HCT116 (cell line): ENCODE measurements around the gene CPNE4. TPM values are rescaled to one million over a fixed set of nuclear protein-coding genes. Genes with fewer than 3 reads are reported as not detected.

Experiments
- ATAC-seq: fragments of 200-7000 bp; cut with Tn5 transposase; 2 replicates; pipeline ENCODE4 v1.9.1; 2020; ENCODE audit warnings: mild to moderate bottlenecking, moderate library complexity
- BruUV-seq: library from RNA; stranded (reverse); fragments of 400-500 nt; replicated peaks from 2 replicates; lab custom pipeline; 2021; lab: Mats Ljungman, UMichigan
- CTCF ChIA-PET: fragments of 300-600 bp; sonication (Branson Sonifier 250); formaldehyde crosslinking; loops from one replicate; lab custom pipeline; 2021; ENCODE audit warnings: antibody characterized with exemption; lab: Charles Lee
- POLR2A ChIA-PET: fragments of 300-600, 350-600 bp; sonication (Branson Sonifier 250); formaldehyde crosslinking; loops from one replicate; lab custom pipeline; 2021; ENCODE audit warnings: antibody characterized with exemption; lab: Charles Lee
- RAD21 ChIA-PET, 2 experiments: fragments of 300-600 bp; sonication (Branson Sonifier 250); formaldehyde crosslinking; loops; one replicate each; lab custom pipeline; 2023; ENCODE audit warnings: low total read pairs in 2 of 2; ENCODE audit not compliant: uncharacterized antibody in 2 of 2, unreplicated experiment in 2 of 2, low non-redundant PET in 1 of 2; lab: Charles Lee
- DNase-seq: peaks from one replicate; pipeline ENCODE4 v3.0.0-alpha.2; 2010; ENCODE audit warnings: low read depth, low spot score
- H2AFZ ChIP-seq: fragments of 200-600 bp; shearing (Covaris generic), sonication (generic); 2 replicates; pipeline ENCODE4 v1.6.1; 2017; ENCODE audit warnings: low read depth, mixed run types, mixed read lengths, antibody characterized with exemption, low read length; ENCODE audit not compliant: poor library complexity, severe bottlenecking
- H3K27ac ChIP-seq: 2 replicates; pipeline ENCODE4 v1.5.1; 2012; ENCODE audit warnings: low read depth, low read length
- H3K27me3 ChIP-seq: fragments of 200-600 bp; sonication (generic); 2 replicates; pipeline ENCODE4 v1.6.1; 2016; ENCODE audit warnings: mixed run types, low read length, mixed read lengths; ENCODE audit not compliant: insufficient read depth
- H3K36me3 ChIP-seq, 2 experiments: fragments of 200-500 bp in 1 of 2; fragments of 200-600 bp in 1 of 2; sonication (Bioruptor generic) in 1 of 2; sonication (generic) in 1 of 2; 2 replicates each; pipeline versions ENCODE4 v1.5.1 to v1.6.1; 2014 to 2016; ENCODE audit warnings: low read length in 2 of 2, inconsistent platforms in 1 of 2, mixed read lengths in 1 of 2, mixed run types in 1 of 2; ENCODE audit not compliant: insufficient read depth in 2 of 2, control insufficient read depth in 1 of 2
- H3K4me1 ChIP-seq, 2 experiments: fragments of 200-600 bp in 1 of 2; sonication (generic) in 1 of 2; 2 replicates each; pipeline versions ENCODE4 v1.5.1 to v1.6.1; 2012 to 2017; ENCODE audit warnings: low read length in 2 of 2, inconsistent platforms in 1 of 2, mild to moderate bottlenecking in 1 of 2, mixed read lengths in 1 of 2, mixed run types in 1 of 2, moderate library complexity in 1 of 2; ENCODE audit not compliant: insufficient read depth in 2 of 2, control insufficient read depth in 1 of 2
- H3K4me2 ChIP-seq: fragments of 200-600 bp; sonication (generic); 2 replicates; pipeline ENCODE4 v1.6.1; 2017; ENCODE audit warnings: mixed run types, low read length, mixed read lengths
- H3K4me3 ChIP-seq, 2 experiments: fragments of 200-600 bp in 1 of 2; sonication (generic) in 1 of 2; replicated peaks in 1 of 2; 2 replicates each; pipeline ENCODE4 v1.5.1; 2011 to 2016; ENCODE audit warnings: low read length in 2 of 2, control low read depth in 1 of 2, low read depth in 1 of 2, mild to moderate bottlenecking in 1 of 2, mixed read lengths in 1 of 2, mixed run types in 1 of 2
- H3K79me2 ChIP-seq: fragments of 200-600 bp; sonication (generic); 2 replicates; pipeline ENCODE4 v1.6.1; 2017; ENCODE audit warnings: mild to moderate bottlenecking, mixed run types, low read length, moderate library complexity, mixed read lengths; ENCODE audit not compliant: insufficient read depth
- H3K9ac ChIP-seq: fragments of 200-600 bp; sonication (generic); 2 replicates; pipeline ENCODE4 v1.6.1; 2016; ENCODE audit warnings: low read length, mixed read lengths
- H3K9me2 ChIP-seq: fragments of 200-600 bp; sonication (generic), shearing (Covaris generic); 2 replicates; pipeline ENCODE4 v1.6.1; 2017; ENCODE audit warnings: mixed run types, mild to moderate bottlenecking, moderate library complexity; ENCODE audit not compliant: insufficient read depth
- H3K9me3 ChIP-seq, 2 experiments: fragments of 200-500 bp in 1 of 2; fragments of 200-600 bp in 1 of 2; sonication (Bioruptor generic) in 1 of 2; sonication (generic) in 1 of 2; 2 replicates each; pipeline ENCODE4 v1.6.1; 2014 to 2017; ENCODE audit warnings: low read length in 2 of 2, mixed read lengths in 2 of 2, inconsistent platforms in 1 of 2, low read depth in 1 of 2, mild to moderate bottlenecking in 1 of 2, mixed run types in 1 of 2, moderate library complexity in 1 of 2; ENCODE audit not compliant: control insufficient read depth in 1 of 2, insufficient read depth in 1 of 2
- H4K20me1 ChIP-seq: fragments of 200-600 bp; sonication (generic), shearing (Covaris generic); 2 replicates; pipeline ENCODE4 v1.6.1; 2017; ENCODE audit warnings: mixed run types, mild to moderate bottlenecking, moderate library complexity; ENCODE audit not compliant: insufficient read depth
- CEBPB ChIP-seq: IDR thresholded peaks from 2 replicates; pipeline ENCODE4 v1.6.1; 2012; ENCODE audit warnings: low read depth
- EGR1 ChIP-seq: IDR thresholded peaks from 2 replicates; pipeline ENCODE4 v1.6.1; 2012; ENCODE audit warnings: low read depth
- ELF1 ChIP-seq: IDR thresholded peaks from 2 replicates; pipeline ENCODE4 v1.6.1; 2012; ENCODE audit warnings: low read depth, borderline replicate concordance
- EZH2phosphoT487 ChIP-seq: fragments of 200-600 bp; IDR thresholded peaks from 2 replicates; pipeline ENCODE4 v1.6.1; 2018; ENCODE audit warnings: antibody characterized with exemption, borderline replicate concordance
- FOSL1 ChIP-seq: IDR thresholded peaks from 2 replicates; pipeline ENCODE4 v1.6.1; 2012; ENCODE audit warnings: low read depth
- JUND ChIP-seq: IDR thresholded peaks from 2 replicates; pipeline ENCODE4 v1.6.1; 2012
- MAX ChIP-seq: IDR thresholded peaks from 2 replicates; pipeline ENCODE4 v1.6.1; 2012
- POLR2A ChIP-seq: IDR thresholded peaks from 2 replicates; pipeline ENCODE4 v1.7.0; 2011; ENCODE audit warnings: borderline replicate concordance; ENCODE audit not compliant: insufficient read depth, insufficient read length; ENCODE audit errors: extremely low read depth
- RAD21 ChIP-seq: IDR thresholded peaks from 2 replicates; pipeline ENCODE4 v1.6.1; 2012; ENCODE audit warnings: low read depth, mild to moderate bottlenecking
- SIN3A ChIP-seq: IDR thresholded peaks from 2 replicates; pipeline ENCODE4 v1.6.1; 2012; ENCODE audit warnings: low read depth
- SRF ChIP-seq: IDR thresholded peaks from 2 replicates; pipeline ENCODE4 v1.6.1; 2012; ENCODE audit warnings: low read depth
- TCF7L2 ChIP-seq: IDR thresholded peaks from 2 replicates; pipeline ENCODE4 v1.7.0; 2011; ENCODE audit warnings: borderline replicate concordance, inconsistent platforms; ENCODE audit not compliant: insufficient read depth, insufficient read length; ENCODE audit errors: extremely low read depth
- YY1 ChIP-seq: IDR thresholded peaks from 2 replicates; pipeline ENCODE4 v1.6.1; 2011; ENCODE audit warnings: low read length, low read depth, moderate library complexity, mild to moderate bottlenecking; ENCODE audit not compliant: insufficient replicate concordance; ENCODE audit errors: extremely low read depth
- ZFX ChIP-seq: fragments of 450-650 bp; IDR thresholded peaks from 2 replicates; pipeline ENCODE4 v1.6.1; 2017
- intact Hi-C: fragments of 100-400 bp; cut with micrococcal nuclease; formaldehyde crosslinking; loops from 2 replicates; pipeline ENCODE4 v1.10.0; 2022
- total RNA-seq: library from RNA; stranded (reverse); gene quantifications from one replicate; pipeline ENCODE4 v1.2.1, GENCODE V29; 2021; ENCODE audit not compliant: unreplicated experiment
- TF ChIP-seq, protein P1 (sequence below): IDR thresholded peaks from 2 replicates; pipeline ENCODE4 v1.6.1; 2012
- TF ChIP-seq, protein P2 (sequence below), 3 experiments: fragments of 200-600 bp in 1 of 3; sonication (generic) in 1 of 3; IDR thresholded peaks in 2 of 3; conservative IDR thresholded peaks in 1 of 3; 2 replicates each; pipeline ENCODE4 v1.5.1; 2012 to 2017; ENCODE audit warnings: low read depth in 2 of 3, low read length in 2 of 3, antibody characterized with exemption in 1 of 3, borderline replicate concordance in 1 of 3, control low read depth in 1 of 3, mild to moderate bottlenecking in 1 of 3, mixed read lengths in 1 of 3, mixed run types in 1 of 3, moderate library complexity in 1 of 3; ENCODE audit not compliant: insufficient read depth in 1 of 3

Gene CPNE4
- total RNA-seq, 1 experiment from 2014 or later, result not detected

DNA sequence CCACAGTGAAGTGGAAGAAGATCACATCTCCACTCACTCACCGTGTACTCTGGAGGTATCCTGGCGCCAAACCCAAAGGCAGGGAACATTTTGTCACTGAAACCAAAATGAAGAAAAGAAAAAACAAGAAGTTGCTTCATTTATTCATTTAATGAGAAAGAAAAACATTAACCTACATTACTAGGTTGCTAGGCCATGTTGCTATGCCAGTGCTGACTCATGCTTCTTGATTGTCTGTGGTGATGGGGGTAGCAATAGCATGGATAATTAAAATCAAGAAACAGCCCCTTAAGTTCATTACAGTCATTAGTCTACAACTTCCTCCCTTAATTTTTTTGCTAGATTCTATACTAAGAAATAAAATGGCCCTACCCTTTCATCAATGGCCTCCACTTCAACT lies 479.4 kb downstream of the CPNE4 start:
- no peak for DNase-seq
- intact Hi-C loops, result no loop called here
- H3K27me3 ChIP-seq, result peaks cover 54% of the 10 kb centered on the region
- H3K36me3 ChIP-seq, result no peaks in the 10 kb centered on the region
- RAD21 ChIA-PET, result no interaction called here
- no TSS peak for BruUV-seq
- no peaks in the 10 kb centered on the region for H3K9me3 ChIP-seq
- no peak overlapping the region for H3K27ac ChIP-seq
- TF ChIP-seq SRF (no peak), RAD21 (no peak), TCF7L2 (no peak)
- TF ChIP-seq, protein P1, sequence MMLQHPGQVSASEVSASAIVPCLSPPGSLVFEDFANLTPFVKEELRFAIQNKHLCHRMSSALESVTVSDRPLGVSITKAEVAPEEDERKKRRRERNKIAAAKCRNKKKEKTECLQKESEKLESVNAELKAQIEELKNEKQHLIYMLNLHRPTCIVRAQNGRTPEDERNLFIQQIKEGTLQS, result no peak
- no peaks in the 10 kb centered on the region for H4K20me1 ChIP-seq
- no peak for ATAC-seq
- no peak overlapping the region for H3K4me3 ChIP-seq
- H3K9me2 ChIP-seq, result no peaks in the 10 kb centered on the region
- H2AFZ ChIP-seq, result no peak overlapping the region
- CTCF ChIA-PET, result no interaction called here
- H3K4me1 ChIP-seq, result no peaks in the 10 kb centered on the region
- H3K9ac ChIP-seq, result no peak overlapping the region
- POLR2A ChIA-PET, result no interaction called here
- no peak overlapping the region for H3K4me2 ChIP-seq
- no peaks in the 10 kb centered on the region for H3K79me2 ChIP-seq

GRCh38 chr3:131553495-131554247 lies 481.1 kb downstream of the CPNE4 start:
- DNase-seq (no peak), ATAC-seq (no peak)
- Histone ChIP-seq H3K9ac (no peak overlapping the region), H3K36me3 (no peaks in the 10 kb centered on the region), H3K27me3 (peaks cover 41% of the 10 kb centered on the region), H3K9me3 (no peaks in the 10 kb centered on the region), H3K4me2 (no peak overlapping the region), H3K4me3 (no peak overlapping the region), H4K20me1 (no peaks in the 10 kb centered on the region), H3K9me2 (no peaks in the 10 kb centered on the region), H3K27ac (no peak overlapping the region), H2AFZ (no peak overlapping the region), H3K4me1 (no peaks in the 10 kb centered on the region), H3K79me2 (no peaks in the 10 kb centered on the region)
- BruUV-seq, result no TSS peak
- RAD21 ChIA-PET, result no interaction called here
- TF ChIP-seq RAD21, result no peak
- TF ChIP-seq YY1, result no peak
- TF ChIP-seq, protein P2, sequence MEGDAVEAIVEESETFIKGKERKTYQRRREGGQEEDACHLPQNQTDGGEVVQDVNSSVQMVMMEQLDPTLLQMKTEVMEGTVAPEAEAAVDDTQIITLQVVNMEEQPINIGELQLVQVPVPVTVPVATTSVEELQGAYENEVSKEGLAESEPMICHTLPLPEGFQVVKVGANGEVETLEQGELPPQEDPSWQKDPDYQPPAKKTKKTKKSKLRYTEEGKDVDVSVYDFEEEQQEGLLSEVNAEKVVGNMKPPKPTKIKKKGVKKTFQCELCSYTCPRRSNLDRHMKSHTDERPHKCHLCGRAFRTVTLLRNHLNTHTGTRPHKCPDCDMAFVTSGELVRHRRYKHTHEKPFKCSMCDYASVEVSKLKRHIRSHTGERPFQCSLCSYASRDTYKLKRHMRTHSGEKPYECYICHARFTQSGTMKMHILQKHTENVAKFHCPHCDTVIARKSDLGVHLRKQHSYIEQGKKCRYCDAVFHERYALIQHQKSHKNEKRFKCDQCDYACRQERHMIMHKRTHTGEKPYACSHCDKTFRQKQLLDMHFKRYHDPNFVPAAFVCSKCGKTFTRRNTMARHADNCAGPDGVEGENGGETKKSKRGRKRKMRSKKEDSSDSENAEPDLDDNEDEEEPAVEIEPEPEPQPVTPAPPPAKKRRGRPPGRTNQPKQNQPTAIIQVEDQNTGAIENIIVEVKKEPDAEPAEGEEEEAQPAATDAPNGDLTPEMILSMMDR (IDR thresholded peaks at IDR 0.05 in 2 of 3, conservative IDR thresholded peaks at IDR 0.05 in 1 of 3; ENCODE audit: borderline replicate concordance in 1 of 3, insufficient read depth in 1 of 3, low read depth in 2 of 3, low read length in 2 of 3), result no peak
- TF ChIP-seq ZFX, result no peak
- TF ChIP-seq MAX, result no peak
- TF ChIP-seq SRF, result no peak
- TF ChIP-seq SIN3A, result no peak
- no peak for TF ChIP-seq JUND
- no peak for TF ChIP-seq TCF7L2
- TF ChIP-seq POLR2A, result no peak
- TF ChIP-seq CEBPB, result no peak
- TF ChIP-seq EGR1, result no peak
- TF ChIP-seq ELF1, result no peak
- TF ChIP-seq FOSL1, result no peak
- TF ChIP-seq EZH2phosphoT487, result no peak
- POLR2A ChIA-PET, result no interaction called here
- intact Hi-C loops, result no loop called here
- CTCF ChIA-PET, result no interaction called here
